ENCODE data around the gene NOL4L.

NOL4L gene

DNA sequence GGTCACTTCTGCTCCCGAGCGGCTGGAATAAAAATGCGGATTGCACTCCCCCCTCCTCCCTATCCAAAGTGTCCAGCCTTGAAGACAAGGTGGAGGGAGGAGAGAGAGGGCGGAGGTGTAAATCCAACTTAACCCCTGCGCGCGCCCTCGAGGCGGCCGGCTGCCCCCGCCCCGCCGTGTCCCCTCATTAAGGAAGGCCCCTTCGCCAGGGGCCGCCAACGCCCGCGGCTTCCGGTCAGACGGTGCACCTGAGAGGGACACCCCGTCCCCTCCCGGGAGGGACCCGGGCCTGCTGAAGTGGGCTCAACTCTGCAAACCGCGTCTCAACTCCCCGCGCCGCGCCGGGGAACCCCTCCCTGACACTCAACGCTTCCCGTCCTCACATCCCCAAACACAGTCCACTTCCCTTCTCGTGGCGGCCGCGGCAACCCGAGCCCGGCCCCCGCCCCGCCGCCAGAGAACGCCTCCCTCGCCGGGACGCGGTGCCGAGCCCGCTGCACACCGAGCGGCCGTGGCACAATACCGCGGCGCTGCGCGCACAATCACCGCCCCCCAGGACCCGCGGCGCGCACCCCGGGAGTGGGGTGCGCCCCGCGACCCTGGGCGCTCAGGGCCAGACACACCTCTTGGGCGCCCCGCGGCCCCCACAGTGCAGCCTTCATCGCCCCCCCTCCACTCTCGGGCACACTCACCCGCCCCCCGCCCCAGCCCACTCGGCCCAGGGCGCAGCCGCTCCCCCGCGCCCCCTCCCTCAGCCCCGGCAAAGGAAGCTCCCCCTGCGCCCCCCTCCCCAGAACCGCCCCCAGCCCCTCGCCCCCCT, 102.5 kb downstream of the NOL4L start:
- peak; percentile 16 for DNase-seq

DNA sequence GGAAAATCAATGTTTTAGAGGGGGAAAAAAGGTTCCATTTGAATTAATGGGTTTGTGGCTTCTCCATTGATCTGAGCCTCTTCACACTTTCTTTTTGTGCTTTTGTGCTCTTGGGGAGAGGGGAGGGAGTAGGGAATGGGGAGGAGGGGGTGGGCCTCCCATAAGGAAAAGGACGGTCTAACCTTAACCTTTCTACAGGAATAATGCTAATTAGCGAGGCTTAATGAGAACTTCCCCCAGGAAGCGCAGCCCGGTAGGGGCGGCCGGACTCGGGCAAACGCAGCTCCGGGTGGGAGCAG, 103.0 kb downstream of the NOL4L start:
- no peak for DNase-seq

DNA sequence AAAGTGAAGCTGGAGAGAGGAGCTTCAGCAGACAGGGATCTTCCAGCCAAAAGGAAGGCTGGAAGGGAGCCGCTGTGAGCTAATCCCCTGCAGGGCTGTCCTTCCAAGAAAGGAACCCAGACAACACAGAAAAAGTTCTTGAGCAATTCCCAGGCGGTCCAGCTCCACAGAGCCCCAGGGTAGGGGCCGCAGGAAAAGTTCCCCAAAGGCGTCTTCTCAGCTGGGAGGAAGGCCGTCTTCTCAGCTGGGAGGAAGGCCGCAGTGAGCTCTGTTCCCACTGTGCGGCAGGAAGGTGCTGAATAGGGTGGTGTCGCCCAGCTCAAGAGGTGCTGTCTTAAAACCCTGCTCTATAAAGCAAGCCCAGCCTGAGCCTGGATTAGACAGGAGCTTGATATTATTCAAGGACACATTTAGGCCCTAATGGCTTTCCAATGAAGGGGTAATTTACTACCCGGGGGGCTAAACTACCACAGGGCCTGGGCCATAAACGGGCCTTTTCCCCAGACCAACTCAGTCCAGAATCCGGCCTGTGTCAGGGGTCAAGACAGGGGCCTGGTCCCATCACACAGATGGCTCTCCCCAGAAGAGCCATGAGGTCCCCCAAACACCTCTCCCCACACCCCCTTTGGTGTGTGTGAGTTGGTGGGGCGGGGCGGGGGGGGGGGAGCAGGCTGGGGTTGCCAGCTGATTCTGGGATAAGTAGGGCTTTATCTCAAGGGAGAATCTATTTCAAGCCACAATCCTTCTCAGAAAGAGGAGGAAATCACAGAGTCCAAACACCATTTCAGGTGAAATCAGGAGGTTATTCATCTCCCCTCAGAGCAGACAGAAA, 103.6 kb downstream of the NOL4L start:
- no peak for DNase-seq

DNA sequence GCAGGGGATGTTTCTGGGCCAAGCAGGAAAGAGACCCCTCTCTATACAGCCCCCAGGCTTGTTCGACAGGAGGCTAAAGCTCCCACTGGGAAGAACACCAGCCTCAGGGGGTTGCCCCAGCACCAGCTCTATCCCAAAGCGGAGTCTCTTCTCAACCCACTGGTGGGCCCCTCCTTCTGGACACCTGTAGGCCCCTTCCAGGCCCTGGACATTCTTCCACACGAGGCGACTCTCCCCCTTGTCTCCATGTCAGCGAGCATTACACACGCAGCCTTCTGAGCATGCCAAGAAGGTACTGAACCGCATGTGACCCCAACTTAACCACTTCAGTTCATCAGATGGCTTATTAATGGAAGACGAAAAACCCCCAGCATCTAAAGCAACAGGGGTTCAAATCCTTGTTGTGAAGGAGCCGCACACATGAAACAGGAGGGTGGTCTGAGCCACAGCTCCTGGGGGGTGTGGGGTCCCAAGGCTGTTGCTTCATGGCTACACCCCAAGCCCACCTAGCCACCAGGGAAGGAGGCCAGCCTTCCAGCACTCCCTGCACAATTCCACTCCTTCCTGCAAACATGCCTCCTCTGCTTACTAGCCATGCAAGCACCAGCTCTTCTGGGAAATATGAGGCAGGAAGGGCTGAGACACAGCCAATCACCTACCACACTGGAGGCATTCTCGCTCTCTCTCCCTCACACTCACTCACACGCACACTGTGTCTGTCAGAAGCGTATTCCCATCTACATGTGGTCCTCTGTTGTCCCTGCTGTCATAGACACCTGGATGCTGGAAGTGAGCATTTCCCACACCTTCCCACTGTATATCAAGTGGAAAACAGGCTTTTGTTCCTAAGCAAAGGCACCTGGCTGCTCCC, 104.5 kb downstream of the NOL4L start:
- no peak for DNase-seq

DNA sequence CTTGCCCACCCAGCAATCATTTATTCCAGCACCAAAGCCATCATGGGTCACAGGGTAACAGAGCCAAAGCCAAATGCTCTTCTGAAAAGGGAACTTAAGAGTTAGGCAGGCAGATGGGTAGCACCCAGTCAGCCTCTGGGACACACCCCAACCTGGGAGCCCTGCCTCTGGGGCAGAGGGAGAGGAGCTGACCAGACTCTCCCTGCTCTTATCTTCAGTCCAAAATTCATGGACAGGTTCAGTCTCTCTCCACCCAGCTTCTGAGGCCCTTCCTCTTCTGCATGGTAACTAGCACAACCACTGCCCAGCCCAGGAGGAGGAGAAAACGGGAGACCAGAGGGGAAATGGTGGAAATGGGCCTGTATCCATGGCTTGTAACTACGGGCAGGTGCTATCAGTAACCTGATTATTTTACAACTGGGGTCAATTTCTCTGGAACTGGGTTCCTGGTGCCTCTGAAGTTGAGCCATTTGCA, 105.4 kb downstream of the NOL4L start:
- no peak for DNase-seq

DNA sequence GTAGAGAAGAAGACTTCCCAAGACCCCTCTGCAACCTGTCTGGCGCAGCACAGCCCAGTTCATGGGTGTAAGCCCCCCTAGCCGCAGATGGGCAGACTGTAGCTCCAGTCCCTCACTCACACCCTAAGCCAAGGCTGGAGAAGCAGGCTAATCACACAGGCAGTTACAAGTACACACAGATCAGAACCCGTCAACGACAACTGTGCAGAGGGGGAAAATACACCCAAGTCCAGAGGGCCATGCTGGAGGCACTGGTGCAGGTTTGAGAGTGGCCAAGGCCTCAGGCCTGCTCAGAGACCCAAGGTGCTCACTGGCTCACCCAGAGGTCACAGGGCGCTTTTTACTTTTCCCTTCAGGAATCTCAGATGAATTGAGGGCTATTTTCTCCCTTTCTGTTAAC, 106.1 kb downstream of the NOL4L start:
- DNase-seq: no peak

DNA sequence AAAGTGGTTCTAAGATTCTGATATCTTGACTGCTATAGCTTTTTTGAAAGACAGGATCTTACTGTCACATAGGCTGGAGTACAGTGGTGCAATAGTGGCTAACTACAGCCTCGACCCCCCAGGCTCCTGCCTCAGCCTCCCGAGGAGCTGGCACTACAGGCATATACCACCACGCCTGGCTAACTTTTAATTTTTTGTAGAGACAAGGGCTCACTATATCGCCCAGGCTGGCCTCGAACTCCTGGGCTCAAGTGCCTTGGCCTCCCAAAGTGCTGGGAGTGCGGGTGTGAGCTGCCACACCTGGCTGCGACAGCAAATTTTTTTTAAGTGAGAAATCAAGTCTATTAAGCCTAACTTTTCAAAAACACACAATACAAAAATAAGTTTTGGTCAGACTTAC, 106.6 kb downstream of the NOL4L start:
- DNase-seq: no peak

DNA sequence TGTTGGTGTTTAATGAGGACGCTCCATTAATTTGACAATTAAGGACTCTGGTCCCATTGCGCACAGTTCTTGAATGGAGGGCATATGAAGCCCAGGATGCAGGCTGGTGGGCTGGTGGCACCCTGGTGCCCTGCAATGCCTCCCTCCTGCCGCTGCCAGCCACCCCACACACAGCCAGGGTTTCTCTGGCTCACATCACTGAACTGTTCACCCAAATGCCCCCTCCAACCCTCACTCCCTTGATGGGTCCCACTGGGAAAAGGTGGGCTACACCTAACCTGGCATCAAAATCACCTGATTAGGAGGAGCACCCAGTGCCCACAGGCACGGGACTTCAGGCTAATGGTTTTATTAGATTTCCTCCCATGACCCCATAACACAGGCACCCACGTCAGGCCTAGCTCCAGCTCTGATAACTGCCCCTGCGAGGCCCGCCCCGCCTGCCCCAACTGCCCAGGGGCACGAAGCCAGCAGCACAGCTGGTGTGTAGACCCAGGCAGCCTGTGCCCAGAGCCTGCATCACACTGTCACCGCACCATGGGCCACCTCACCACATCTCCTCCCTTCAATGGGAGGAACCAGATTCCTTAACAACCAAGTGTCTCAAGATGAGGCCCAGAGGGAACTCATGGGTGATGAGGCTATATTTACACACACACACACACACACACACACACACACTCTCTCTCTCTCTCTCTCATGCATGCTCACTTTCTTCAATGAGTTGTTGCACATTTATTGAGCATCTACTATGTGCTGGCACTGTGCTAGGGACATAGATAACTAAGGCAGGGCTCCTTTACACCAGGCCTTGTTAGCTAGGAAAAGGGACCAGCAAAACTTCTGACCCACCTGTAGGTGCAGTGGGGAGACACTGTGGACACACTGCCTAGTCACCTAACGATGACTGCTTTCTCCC, 107.3 kb downstream of the NOL4L start:
- DNase-seq: peak; percentile 32

DNA sequence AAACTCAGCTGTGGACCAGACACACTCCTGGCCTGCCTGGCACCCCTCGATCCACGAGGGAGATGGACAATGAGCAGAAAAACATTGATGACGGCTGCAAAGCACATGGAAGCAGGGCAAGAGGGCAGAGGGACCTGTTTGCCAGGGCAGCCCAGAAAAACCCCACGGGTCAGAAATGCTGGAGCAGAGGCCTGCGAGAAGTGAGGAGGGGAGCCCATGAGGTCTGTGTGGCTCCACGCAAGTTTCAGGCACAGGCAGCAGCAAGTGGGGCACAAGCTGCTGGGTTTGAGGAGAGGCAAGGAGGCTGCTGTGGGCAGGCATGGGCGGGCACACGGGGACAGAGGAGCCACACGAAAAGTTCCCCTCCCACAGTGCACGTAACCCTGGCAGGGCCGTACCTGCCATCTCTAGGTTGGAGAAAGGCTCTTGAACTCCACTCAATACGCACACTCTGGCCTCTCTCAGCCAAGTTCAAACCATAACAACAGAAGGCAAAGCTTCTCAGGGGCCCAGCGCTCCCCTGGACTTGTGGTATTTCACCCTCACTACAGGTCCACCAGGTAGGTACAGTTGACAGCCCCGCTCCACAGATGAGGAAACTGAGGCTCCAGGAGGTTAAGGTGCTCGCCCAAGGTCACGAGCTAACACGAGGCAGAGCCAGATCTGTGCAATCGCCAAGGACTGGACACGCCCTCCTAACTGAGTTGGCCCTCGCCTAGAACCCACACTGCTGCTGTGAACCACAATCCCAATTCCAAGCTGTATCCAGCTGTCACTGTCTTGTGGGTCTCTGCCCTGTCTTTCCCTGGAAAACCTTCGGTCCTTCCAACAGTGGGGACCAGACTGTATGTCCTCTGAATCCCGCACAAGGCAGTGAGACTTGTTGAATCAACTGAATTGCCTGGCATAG, 108.2 kb downstream of the NOL4L start:
- no peak for DNase-seq

DNA sequence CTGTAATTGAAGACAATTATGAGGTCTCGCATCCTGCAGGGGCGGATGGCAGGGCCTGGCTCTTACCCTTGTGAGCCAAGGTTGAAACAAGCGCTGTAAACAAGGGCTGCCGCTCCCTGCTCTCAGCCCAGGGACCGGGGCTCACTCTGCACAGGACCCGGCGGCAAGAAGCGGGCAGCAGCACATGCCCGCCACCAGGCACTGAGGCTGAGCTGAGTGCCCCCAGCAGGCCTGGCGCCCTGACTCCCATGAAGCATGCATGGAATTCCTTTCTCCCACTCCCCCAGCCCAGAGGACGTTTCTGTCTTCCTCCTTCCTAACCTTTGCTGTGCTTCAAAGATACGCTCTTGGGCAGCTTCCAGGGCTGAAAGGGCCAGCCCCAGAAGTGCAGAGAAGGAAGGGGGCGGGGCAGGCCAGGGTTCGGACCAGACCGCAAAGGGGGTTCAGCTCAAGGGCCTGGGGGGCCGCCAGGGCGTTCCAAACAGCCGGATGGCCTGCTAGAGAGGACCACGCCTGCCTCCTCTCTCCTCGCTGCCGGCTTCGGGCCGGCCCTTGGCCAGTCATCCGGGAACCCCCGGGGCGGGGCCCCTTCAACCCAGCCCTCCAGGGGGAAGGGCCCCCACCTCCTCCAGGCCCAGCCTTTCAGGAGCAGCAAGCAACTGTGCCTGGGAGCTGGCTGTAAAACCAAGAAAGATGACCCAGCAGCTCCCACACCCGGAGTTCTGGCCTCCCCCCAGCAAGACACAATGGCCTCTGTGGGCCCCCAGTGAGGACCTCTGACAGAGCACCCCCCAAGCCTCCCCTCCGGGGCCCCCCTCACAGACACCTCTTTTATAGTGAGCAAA, 109.9 kb downstream of the NOL4L start:
- peak; percentile 96 for DNase-seq

DNA sequence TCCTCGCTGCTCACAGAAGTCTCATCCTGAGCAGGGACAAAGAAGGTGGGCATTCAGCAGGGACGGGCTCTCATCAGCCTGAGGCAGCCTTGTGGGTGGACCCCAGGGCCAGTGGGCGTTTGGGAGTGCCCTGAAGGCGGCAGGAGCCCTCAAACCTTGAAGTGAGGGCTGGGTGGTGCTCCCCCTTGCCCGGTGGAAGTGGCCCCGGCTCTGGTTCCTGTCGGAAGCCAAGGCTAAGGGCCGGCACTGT, 110.5 kb downstream of the NOL4L start:
- no peak for DNase-seq

DNA sequence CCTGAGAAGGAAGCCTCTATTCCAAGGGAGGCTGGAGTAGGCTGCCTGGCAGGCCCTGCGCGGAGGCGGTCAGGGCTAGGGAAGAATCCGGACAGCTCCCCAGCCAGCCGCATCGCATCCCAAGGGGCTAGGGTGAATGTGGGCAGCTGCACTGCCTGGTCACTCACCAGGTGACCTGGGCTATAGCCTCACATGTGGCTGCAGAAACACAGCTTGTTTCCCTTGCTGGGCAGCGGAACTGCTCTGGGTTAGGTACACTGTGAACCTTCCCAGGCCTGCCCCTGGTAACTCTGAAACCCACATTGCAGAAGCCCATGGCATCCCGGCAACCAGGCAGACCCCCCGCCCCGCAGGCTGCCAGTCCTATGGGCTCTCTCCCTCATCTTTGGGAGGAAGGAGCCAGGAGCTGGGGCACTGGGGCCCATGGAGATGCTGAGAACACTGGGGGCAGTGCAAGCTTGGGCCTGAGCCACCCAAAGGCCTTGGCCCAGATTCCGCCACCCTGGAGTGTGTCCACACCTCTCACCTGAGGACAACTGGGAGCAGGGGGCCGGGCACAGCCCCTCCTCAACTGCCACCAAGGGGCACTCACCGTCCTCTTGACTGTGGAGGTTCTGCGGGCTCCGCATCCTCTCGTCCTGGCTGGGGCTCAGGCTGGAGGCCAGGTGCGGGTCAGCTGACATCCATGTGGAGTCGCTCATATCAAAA, 111.0 kb downstream of the NOL4L start:
- no peak for DNase-seq

DNA sequence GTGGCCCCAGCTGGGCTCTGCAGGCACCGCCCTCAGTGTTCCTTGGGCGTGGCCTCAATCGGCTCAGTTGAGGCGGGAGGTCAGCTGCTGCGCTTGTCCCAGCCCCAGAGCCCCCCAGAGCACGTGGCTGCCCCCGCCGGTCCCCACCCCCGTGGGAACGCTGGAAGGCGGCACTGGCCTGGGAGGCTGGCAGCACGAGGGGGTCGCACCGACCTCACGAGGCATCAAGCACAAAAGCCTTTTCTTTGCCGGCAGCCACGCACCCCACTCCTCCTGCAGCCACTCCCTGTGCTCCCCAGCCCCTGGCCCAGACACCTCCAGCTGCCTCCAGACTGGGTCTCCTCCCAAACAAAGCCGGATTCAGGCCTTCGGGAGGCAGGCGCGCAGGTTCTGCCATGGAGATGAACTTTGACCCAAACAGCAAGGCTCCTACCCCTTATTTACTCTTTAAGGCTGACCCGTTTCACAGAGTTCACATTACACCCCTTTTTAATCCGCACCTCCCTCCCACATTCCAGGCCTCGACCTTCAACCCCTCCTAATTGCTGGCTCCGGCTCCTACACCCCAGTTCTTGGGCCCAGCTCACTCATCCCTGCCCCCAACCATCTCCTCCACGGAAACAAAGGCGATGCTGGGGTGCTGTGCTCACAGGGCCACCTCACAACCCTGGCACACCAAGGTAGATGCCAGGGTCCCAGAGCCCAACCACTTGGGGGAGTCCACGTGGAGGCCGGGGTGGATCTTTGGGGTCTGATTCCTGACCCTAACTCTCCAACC, 111.7 kb downstream of the NOL4L start:
- no peak for DNase-seq

DNA sequence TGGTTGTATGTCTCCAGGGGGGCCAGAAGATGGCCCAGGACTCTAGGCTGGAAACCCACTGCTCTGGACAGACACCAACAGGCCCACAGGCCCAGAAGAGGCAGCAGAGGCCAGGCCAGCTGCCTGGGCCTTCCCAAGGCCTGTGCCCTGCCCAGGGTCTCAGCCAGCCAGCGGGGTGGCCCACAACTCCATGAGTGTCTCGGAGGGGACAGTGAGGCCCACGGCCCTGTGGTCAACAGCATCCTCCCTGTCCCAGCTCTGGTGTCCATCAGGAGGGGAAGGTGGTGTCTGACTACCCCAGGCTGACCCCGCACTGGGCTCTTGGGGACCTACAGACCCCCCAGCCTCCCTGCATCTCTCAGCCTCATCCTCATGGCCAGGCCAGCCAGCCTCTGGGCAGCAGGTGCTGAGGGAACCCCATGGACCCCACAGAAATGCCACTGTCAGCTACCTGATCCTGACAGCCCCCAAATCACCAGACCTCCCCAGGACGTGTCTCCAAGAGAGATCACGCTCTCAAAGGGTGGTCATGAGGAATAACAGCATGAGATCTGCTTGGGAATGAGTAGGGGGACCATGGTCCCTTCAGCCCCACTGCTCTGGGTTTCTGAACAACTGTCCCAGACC, 112.4 kb downstream of the NOL4L start:
- no peak for DNase-seq

DNA sequence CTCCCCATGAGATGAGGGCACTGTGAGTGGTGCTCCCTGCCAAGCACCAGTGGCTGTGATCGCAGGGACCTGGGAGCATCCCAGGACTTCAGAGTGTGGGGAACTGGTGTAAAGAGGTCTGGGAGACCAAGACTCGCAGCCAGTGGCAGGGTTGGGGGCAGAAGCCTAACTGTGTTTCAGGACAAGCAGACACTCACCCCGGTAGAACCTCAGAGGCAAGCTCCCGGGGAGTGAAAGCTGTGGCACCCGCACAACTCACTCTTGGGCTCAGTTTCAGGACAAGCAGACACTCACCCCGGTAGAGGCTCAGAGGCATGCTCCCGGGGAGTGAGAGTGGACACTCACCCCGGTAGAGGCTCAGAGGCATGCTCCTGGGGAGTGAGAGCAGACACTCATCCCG, 114.2 kb downstream of the NOL4L start:
- DNase-seq: no peak

DNA sequence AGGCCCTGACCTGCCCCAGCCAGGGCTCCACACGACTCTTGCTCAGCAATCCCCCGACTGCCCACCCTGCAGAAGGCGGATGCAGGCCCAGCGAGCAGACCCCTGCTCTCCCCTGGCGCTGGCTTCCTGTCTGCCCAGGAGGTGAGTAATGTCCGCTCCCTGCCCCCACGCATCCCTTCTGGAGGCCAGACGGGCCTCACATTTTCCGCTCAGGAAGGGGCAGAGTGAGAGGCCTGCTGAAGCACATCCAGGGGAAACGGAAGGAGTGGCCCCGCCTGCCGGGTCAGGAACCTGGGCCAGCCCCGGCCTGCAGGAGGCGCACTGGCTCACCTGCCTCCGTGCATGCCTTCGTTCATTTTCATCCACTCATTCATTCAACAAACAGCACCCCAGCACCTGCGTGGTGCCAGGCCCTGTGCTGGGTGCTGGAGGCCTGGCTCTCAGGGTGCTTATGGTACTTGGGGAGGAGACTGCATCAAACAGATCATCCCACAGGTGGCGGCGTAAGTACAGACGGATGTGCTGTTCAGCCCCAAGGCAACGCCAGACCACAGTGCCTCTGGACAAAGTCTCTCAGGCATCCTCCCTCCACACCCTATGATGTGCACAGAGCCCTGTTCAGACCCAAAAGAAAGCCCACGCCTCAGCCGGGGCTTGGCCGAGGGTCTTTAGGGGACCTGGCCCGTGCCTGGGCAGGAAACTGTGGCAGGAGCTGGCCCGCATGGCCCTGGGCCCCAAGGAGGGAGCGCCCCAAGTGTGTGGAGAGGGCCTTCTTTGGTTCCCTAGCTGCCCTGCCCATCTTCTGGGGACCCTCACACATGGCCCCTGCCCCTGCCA, 114.9 kb downstream of the NOL4L start:
- peak; percentile 54 for DNase-seq

DNA sequence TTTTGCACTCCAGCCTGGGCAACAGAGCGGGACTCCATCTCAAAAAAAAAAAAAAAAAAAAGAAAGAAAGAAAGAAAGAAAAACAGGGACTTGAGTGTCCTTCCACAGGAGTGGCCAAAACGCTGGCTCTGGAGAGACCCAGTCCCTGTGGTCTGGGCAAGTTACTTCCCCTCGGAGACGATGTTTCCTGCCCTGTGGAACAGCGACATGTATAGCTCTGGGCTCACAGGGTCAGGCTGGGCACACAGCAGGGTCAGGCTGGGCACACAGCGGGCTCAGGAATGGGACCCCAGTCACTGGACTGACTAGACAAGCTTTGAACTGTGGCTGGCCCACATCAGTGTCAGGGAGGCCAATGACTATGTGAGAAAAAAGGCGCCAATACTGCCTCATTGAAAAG, 116.3 kb downstream of the NOL4L start:
- DNase-seq: no peak
